Osteocyte (in vitro differentiated cells): ENCODE results near the gene SMAD2. TPM values are rescaled to one million over a fixed set of nuclear protein-coding genes. Genes with fewer than 3 reads are reported as not detected.

Source experiments
- DNase-seq: peaks from one replicate; pipeline ENCODE4 v3.0.0; 2021; ENCODE audit warnings: mixed read lengths; ENCODE audit not compliant: unreplicated experiment; ENCODE audit errors: extremely low spot score
- H3K27ac Mint-ChIP-seq: one replicate; pipeline ENCODE4 v1.8.0; 2021; ENCODE audit warnings: mild to moderate bottlenecking, mixed read lengths; ENCODE audit not compliant: unreplicated experiment
- H3K27me3 Mint-ChIP-seq: one replicate; pipeline ENCODE4 v1.8.0; 2021; ENCODE audit warnings: mixed read lengths; ENCODE audit not compliant: unreplicated experiment
- H3K36me3 Mint-ChIP-seq: one replicate; pipeline ENCODE4 v1.8.0; 2021; ENCODE audit warnings: mixed read lengths; ENCODE audit not compliant: unreplicated experiment
- H3K4me1 Mint-ChIP-seq: one replicate; pipeline ENCODE4 v1.8.0; 2021; ENCODE audit warnings: mixed read lengths; ENCODE audit not compliant: unreplicated experiment
- H3K4me3 Mint-ChIP-seq: one replicate; pipeline ENCODE4 v1.8.0; 2021; ENCODE audit warnings: mild to moderate bottlenecking, moderate library complexity, mixed read lengths; ENCODE audit not compliant: unreplicated experiment
- H3K9me3 Mint-ChIP-seq: one replicate; pipeline ENCODE4 v1.8.0; 2021; ENCODE audit warnings: mixed read lengths; ENCODE audit not compliant: unreplicated experiment
- CTCF ChIP-seq: fragments of 200-600 bp; sonication (generic); IDR thresholded peaks from 2 replicates; pipeline ENCODE4 v1.5.0; 2021; ENCODE audit warnings: antibody characterized with exemption, mild to moderate bottlenecking, moderate library complexity
- total RNA-seq: library from RNA; stranded (reverse); gene quantifications from 2 replicates; pipeline ENCODE4 v1.2.1, GENCODE V29; 2021

The SMAD2 gene
- total RNA-seq, 1 donor from 2014 or later = 147 TPM

DNA sequence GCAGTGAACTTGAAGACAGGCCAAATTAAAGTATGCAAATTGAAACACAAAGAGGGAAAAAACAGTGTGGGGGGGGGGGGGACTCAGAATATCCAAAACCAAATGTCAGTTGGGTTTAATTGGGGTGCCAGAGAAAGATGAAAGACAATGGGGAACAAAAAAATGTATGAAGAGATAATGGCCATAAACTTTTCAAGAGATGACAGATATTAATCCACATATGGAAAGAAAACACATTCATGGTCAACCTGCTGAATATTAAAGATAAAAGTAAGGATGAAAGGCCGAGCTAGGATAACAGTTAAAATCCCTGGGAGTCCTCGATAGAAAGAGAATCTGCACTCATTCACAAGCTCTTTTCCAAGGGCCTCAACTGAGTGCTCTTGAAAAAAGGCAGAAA, 26.6 kb downstream of the SMAD2 start:
- Mint-ChIP-seq H3K36me3 (peaks cover 31% of the 10 kb centered on the region), H3K4me1 (peaks cover 5% of the 10 kb centered on the region), H3K4me3 (no peak overlapping the region), H3K27ac (no peak overlapping the region), H3K27me3 (no peaks in the 10 kb centered on the region), H3K9me3 (peaks cover 43% of the 10 kb centered on the region)
- no peak for DNase-seq
- TF ChIP-seq CTCF = no peak

DNA sequence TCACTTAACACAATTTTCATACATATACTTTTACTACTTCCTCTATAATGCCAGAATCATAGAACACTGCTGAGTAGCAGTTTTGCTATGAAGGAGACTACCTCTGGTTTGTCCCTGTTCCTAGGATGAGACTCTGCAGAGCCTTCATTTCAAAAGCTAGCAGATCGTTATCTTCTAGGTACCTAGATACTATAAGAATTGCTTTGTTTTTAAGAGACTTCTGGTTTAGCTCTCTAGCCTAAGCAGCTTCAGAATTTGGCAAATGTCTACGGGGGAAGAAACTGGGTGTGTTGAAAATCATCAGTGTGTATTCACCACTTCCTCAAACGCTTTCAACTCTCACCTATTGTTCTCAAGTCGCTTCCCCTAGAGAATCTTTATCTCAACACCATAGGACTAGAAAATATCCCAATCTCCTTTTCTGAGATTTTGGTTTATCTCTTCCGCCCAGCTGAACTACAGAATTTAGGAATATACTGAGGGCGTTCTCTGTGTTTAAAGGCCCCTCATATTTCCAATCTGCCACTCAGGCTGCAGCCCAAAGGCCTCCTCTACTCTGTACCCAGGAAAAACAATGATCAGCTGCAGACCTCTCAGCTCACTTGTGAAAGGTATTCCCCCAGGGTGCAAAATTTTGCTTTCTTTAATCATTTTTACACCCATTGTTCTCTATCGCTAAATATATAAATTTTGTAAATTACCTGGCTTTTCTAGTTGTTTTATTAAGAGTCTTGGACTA, 28.7 kb downstream of the SMAD2 start:
- Mint-ChIP-seq H3K27ac (no peak overlapping the region), H3K9me3 (peaks cover 38% of the 10 kb centered on the region), H3K36me3 (peaks cover 26% of the 10 kb centered on the region), H3K27me3 (no peaks in the 10 kb centered on the region), H3K4me1 (peaks cover 17% of the 10 kb centered on the region), H3K4me3 (no peak overlapping the region)
- TF ChIP-seq CTCF = no peak
- DNase-seq = no peak

DNA sequence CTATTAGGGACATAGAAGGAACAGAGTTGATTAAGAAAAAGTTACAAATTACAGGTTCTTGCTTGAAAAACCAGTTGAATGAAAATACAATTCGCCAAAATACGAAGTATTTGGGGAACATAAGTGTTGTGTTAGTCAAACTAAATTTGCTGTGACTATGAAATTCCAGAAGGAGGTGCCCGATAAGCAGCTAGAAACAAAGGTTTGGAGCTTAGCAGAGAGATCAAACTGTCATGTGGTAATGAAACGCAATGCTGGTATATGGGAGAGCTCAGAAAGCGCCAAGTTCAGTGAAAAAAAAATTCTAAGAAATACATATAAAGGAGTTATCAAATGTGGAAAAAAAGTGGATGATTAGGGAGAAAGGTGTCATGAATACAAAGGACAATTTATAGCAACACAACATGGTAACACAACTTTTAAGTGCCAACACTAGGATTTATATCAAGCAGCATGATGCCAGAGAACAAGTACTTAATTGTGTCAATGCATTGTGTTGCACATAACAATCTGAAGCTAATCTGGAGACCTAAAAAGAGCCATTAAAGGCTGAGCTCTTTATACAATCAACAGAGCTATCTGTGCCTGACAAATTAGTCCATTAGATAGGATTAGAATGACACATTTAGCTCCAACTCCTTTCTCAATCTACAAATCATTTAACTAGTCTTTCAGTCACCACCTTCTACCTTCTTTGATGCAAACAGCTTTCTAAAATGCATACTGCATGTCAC, 31.2 kb downstream of the SMAD2 start:
- Mint-ChIP-seq H3K9me3 (peaks cover 30% of the 10 kb centered on the region), H3K27me3 (no peaks in the 10 kb centered on the region), H3K4me3 (no peak overlapping the region), H3K4me1 (peaks cover 22% of the 10 kb centered on the region), H3K36me3 (peaks cover 39% of the 10 kb centered on the region), H3K27ac (no peak overlapping the region)
- TF ChIP-seq CTCF = no peak
- DNase-seq = no peak

DNA sequence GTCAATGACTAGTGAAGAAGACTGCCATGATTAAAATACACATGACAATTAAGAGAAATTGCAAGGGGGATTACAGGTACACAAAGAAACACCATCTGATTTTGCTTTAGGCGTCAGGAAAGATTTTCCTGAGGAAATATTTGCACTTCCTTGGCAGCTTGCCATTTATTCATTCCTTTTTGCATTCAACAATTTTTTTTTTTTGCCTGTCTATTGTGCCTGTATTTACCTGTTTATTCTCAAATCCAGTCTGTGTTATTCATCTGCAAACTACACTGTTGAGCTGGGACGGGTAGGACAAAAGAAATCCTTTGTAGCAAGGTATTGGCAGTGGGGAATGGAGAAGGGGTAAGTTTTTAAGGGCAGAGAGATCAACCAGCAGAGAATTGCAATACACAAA, 31.8 kb downstream of the SMAD2 start:
- no peak for DNase-seq
- TF ChIP-seq CTCF = no peak
- Mint-ChIP-seq H3K4me1 (peaks cover 25% of the 10 kb centered on the region), H3K9me3 (peaks cover 25% of the 10 kb centered on the region), H3K36me3 (peaks cover 42% of the 10 kb centered on the region), H3K4me3 (no peak overlapping the region), H3K27ac (no peak overlapping the region), H3K27me3 (no peaks in the 10 kb centered on the region)

DNA sequence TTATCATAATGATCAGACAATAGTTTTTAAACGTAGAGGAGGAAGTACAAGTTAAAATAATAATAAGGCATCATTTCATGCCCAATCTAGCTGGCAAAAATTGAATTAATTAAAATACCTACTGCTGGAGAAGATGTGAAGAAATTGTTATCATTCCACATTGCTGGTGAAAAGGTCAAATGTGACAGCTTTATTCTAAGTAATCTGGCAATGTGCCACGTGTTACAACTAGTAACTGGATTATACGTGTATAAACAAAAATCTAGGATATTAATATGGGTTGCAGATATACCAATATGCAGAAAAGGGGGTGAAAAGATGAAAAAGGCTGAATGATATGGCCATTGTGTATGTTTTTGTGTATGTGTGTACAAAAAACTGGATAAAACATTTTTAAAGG, 32.4 kb downstream of the SMAD2 start:
- Mint-ChIP-seq H3K27ac (no peak overlapping the region), H3K27me3 (no peaks in the 10 kb centered on the region), H3K4me1 (peaks cover 25% of the 10 kb centered on the region), H3K36me3 (peaks cover 38% of the 10 kb centered on the region), H3K9me3 (peaks cover 19% of the 10 kb centered on the region), H3K4me3 (no peak overlapping the region)
- TF ChIP-seq CTCF = no peak
- no peak for DNase-seq
